A549 (cell line): ENCODE data around the gene UVRAG. TPM values are rescaled to one million over a fixed set of nuclear protein-coding genes. Genes with fewer than 3 reads are reported as not detected.
"Not testable (repeated sequence)": the region's sequence is repeated elsewhere in the genome, so short reads cannot be mapped to it uniquely, and the experiment has no call there.

ENCODE experiments used
- ATAC-seq, 2 experiments: fragments of 200-7000 bp in 1 of 2; fragments of >200 bp in 1 of 2; cut with Nextera tagmentation in 1 of 2; cut with Tn5 transposase in 1 of 2; 3 replicates each; pipeline versions ENCODE4 v1.8.0 to v1.9.1; 2018 to 2020; ENCODE audit warnings: mild to moderate bottlenecking in 1 of 2, moderate library complexity in 1 of 2
- CTCF ChIA-PET: fragments of 300-600 bp; sonication (Branson Sonifier 250); formaldehyde crosslinking; extraction: SDS; loops from one replicate; lab custom pipeline; 2021; ENCODE audit warnings: antibody characterized with exemption, inconsistent platforms; lab: Yijun Ruan, JAX
- POLR2A ChIA-PET: fragments of 350-600 bp; formaldehyde crosslinking; extraction: SDS; loops from one replicate; lab custom pipeline; 2021; ENCODE audit warnings: antibody characterized with exemption, inconsistent platforms; lab: Yijun Ruan, JAX
- DNase-seq, 2 experiments: peaks; one replicate each; pipeline versions ENCODE4 v3.0.0 to v3.0.0-alpha.2; 2011 to 2016; ENCODE audit warnings: low read depth in 1 of 2, low spot score in 1 of 2
- FAIRE-seq: peaks from 2 replicates; lab custom pipeline; 2011; peaks lifted over from hg19 to GRCh38; lab: Jason Lieb, UNC
- H3K27ac ChIP-seq, 2 experiments: fragments of >200 bp; sonication (Bioruptor Twin); formaldehyde crosslinking; 3 replicates each; pipeline ENCODE4 v1.5.1; 2016 to 2017
- H3K4me1 ChIP-seq: fragments of >200 bp; sonication (Bioruptor Twin); formaldehyde crosslinking; 3 replicates; pipeline ENCODE4 v1.6.1; 2016
- H3K4me2 ChIP-seq: fragments of >200 bp; sonication (Bioruptor Twin); formaldehyde crosslinking; 3 replicates; pipeline ENCODE4 v1.6.1; 2016
- H3K4me3 ChIP-seq: fragments of >200 bp; sonication (Bioruptor Twin); formaldehyde crosslinking; 3 replicates; pipeline ENCODE4 v1.5.1; 2016
- H3K9me3 ChIP-seq: fragments of >200 bp; sonication (Bioruptor Twin); formaldehyde crosslinking; 3 replicates; pipeline ENCODE4 v1.6.1; 2016
- BCL3 ChIP-seq: fragments of >200 bp; sonication (Bioruptor Twin); formaldehyde crosslinking; IDR thresholded peaks from 3 replicates; pipeline ENCODE4 v1.6.1; 2016
- BHLHE40 ChIP-seq: IDR thresholded peaks from 2 replicates; pipeline ENCODE4 v1.6.1; 2012; ENCODE audit warnings: low read depth, low read length, inconsistent platforms
- CBX2 ChIP-seq: fragments of 200-600 bp; sonication (generic); IDR thresholded peaks from 2 replicates; pipeline ENCODE4 v1.6.1; 2016; ENCODE audit warnings: low read depth, mild to moderate bottlenecking, borderline replicate concordance
- EHMT2 ChIP-seq: fragments of 200-600 bp; sonication (generic); IDR thresholded peaks from 2 replicates; pipeline ENCODE4 v1.6.1; 2016; ENCODE audit warnings: antibody characterized with exemption, low read depth, mild to moderate bottlenecking, moderate library complexity
- ELK1 ChIP-seq: fragments of 150-350 bp; IDR thresholded peaks from 2 replicates; pipeline ENCODE4 v1.6.1; 2014; ENCODE audit warnings: low read depth, mild to moderate bottlenecking, low read length
- ESRRA ChIP-seq: fragments of 150-350 bp; IDR thresholded peaks from 2 replicates; pipeline ENCODE4 v1.6.1; 2014; ENCODE audit warnings: mild to moderate bottlenecking, low read length, borderline replicate concordance
- FOSL2 ChIP-seq, 2 experiments: fragments of 450-650 bp in 1 of 2; fragments of >200 bp in 1 of 2; sonication (Bioruptor Twin) in 1 of 2; formaldehyde crosslinking; IDR thresholded peaks; 2 replicates each; pipeline versions ENCODE4 v1.5.0 to v1.6.1; 2016 to 2020; ENCODE audit warnings: mild to moderate bottlenecking in 1 of 2, moderate library complexity in 1 of 2
- FOXS1 ChIP-seq: fragments of 250-450 bp; sonication (Bioruptor Pico); IDR thresholded peaks from 2 replicates; pipeline ENCODE4 v1.5.0; 2020; ENCODE audit warnings: mild to moderate bottlenecking, moderate library complexity
- GATA3 ChIP-seq: IDR thresholded peaks from 2 replicates; pipeline ENCODE4 v1.6.1; 2012; ENCODE audit warnings: borderline replicate concordance
- HDAC2 ChIP-seq: fragments of 200-600 bp; sonication (generic); IDR thresholded peaks from 2 replicates; pipeline ENCODE4 v1.6.1; 2016
- HES2 ChIP-seq: fragments of >200 bp; sonication (Bioruptor Twin); formaldehyde crosslinking; IDR thresholded peaks from 2 replicates; pipeline ENCODE4 v1.6.1; 2016
- HOXA7 ChIP-seq: fragments of 250-450 bp; sonication (Bioruptor Pico); IDR thresholded peaks from 2 replicates; pipeline ENCODE4 v1.5.0; 2020; ENCODE audit warnings: mild to moderate bottlenecking, moderate library complexity
- JUNB ChIP-seq: fragments of >200 bp; sonication (Bioruptor Twin); formaldehyde crosslinking; IDR thresholded peaks from 2 replicates; pipeline ENCODE4 v1.6.1; 2016
- KDM1A ChIP-seq: fragments of 200-600 bp; sonication (generic); IDR thresholded peaks from 2 replicates; pipeline ENCODE4 v1.6.1; 2016; ENCODE audit warnings: low read depth, mild to moderate bottlenecking
- KDM5A ChIP-seq: fragments of 200-600 bp; sonication (generic); IDR thresholded peaks from 2 replicates; pipeline ENCODE4 v1.6.1; 2016; ENCODE audit warnings: antibody characterized with exemption, mild to moderate bottlenecking
- MAFK ChIP-seq: fragments of 450-650 bp; IDR thresholded peaks from 2 replicates; pipeline ENCODE4 v1.6.1; 2014; ENCODE audit not compliant: partially characterized antibody
- MAX ChIP-seq: IDR thresholded peaks from 2 replicates; pipeline ENCODE4 v1.6.1; 2012
- MAZ ChIP-seq: fragments of 150-350 bp; IDR thresholded peaks from 2 replicates; pipeline ENCODE4 v1.6.1; 2014; ENCODE audit warnings: antibody characterized with exemption, low read depth, low read length, borderline replicate concordance
- NR3C1 ChIP-seq: fragments of >200 bp; sonication (Bioruptor Twin); formaldehyde crosslinking; IDR thresholded peaks from 3 replicates; pipeline ENCODE4 v1.6.1; 2017
- PHF8 ChIP-seq: fragments of 200-600 bp; sonication (generic); IDR thresholded peaks from 2 replicates; pipeline ENCODE4 v1.6.1; 2016; ENCODE audit warnings: low read depth, mild to moderate bottlenecking, antibody characterized with exemption, moderate library complexity, borderline replicate concordance
- POLR2A ChIP-seq: IDR thresholded peaks from 2 replicates; pipeline ENCODE4 v1.6.1; 2012; ENCODE audit warnings: mild to moderate bottlenecking, low read length
- RCOR1 ChIP-seq: fragments of 150-350 bp; IDR thresholded peaks from 2 replicates; pipeline ENCODE4 v1.6.1; 2014; ENCODE audit warnings: antibody characterized with exemption, low read length, low read depth
- RNF2 ChIP-seq: fragments of 200-600 bp; sonication (generic); IDR thresholded peaks from 2 replicates; pipeline ENCODE4 v1.6.1; 2016; ENCODE audit warnings: low read depth, mild to moderate bottlenecking, antibody characterized with exemption, moderate library complexity, borderline replicate concordance
- SMC3 ChIP-seq: fragments of >200 bp; sonication (Bioruptor Twin); formaldehyde crosslinking; IDR thresholded peaks from 3 replicates; pipeline ENCODE4 v1.6.1; 2018; ENCODE audit warnings: inconsistent platforms
- TFCP2L1 ChIP-seq: fragments of 250-450 bp; sonication (Bioruptor Pico); IDR thresholded peaks from 2 replicates; pipeline ENCODE4 v1.5.0; 2021; ENCODE audit warnings: mild to moderate bottlenecking
- ZNF302 ChIP-seq: fragments of 250-450 bp; sonication (Bioruptor Pico); IDR thresholded peaks from 2 replicates; pipeline ENCODE4 v1.9.0; 2021; ENCODE audit warnings: inconsistent platforms, mild to moderate bottlenecking, moderate library complexity
- WGBS: methylation state at CpG from one replicate; pipeline ENCODE4 v1.1.6; 2017; ENCODE audit errors: missing lambda C conversion rate; 5-methylcytosine and 5-hydroxymethylcytosine counted together
- polyA plus RNA-seq, 4 experiments: library from polyadenylated mRNA; depleted of rRNA in 3 of 4; stranded (reverse); fragments of >200 nt; fragmentation: RNase III in 1 of 4; extraction: RNeasy Plus Mini Kit Qiagen cat#74134 plus additional on column Dnase treatment in 1 of 4; gene quantifications; 2 replicates in 3 of 4; 3 replicates in 1 of 4; pipeline ENCODE4 v1.2.3, GENCODE V29; 2011 to 2017
- TF ChIP-seq, protein P1 (sequence below): IDR thresholded peaks from 2 replicates; pipeline ENCODE4 v1.6.1; 2012; ENCODE audit warnings: low read depth, borderline replicate concordance

The UVRAG gene
- polyA plus RNA-seq, 2 of the 4 experiments (the other 2 are of a cell fraction) = 6.1 to 14.1 TPM

- ChIA-PET CTCF (no interaction called here), POLR2A (no interaction called here)
- Histone ChIP-seq H3K4me2 (no peak overlapping the region), H3K27ac (no peak overlapping the region), H3K4me1 (no peaks in the 10 kb centered on the region; the same call in 2 of the 3 replicates), H3K4me3 (no peak overlapping the region), H3K9me3 (no peaks in the 10 kb centered on the region)
- 90% methylated on average over 1 of the region's 1 CpG for WGBS
- ATAC-seq (no peak), FAIRE-seq (peak; percentile 23), DNase-seq (no peak)
- TF ChIP-seq FOXS1 (CRISPR knock-in tag) = no peak
- no peak for TF ChIP-seq EHMT2
- TF ChIP-seq BCL3 = no peak
- no peak for TF ChIP-seq JUNB
- TF ChIP-seq MAX = no peak
- no peak for TF ChIP-seq KDM5A
Observed at GRCh38 chr11:76077575-76078150, 262.7 kb downstream of the UVRAG start.

DNA sequence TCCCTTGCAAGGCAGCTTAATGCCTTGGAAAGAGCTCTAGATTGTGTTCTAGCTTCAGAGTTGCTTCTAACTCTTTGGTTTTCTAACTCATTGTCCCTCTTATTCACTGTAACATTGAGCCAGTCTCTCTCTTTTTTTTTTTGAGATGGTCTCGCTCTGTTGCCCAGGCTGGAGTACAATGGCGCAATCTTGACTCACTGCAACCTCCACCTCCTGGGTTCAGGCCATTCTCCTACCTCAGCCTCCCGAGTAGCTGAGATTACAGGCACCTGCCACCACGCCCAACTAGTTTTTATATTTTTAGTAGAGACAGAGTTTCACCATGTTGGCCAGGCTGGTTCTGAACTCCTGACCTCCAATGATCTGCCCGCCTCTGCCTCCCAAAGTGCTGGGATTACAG, 266.1 kb downstream of the UVRAG start:
- DNase-seq, FAIRE-seq, H3K27ac ChIP-seq, H3K9me3 ChIP-seq, ATAC-seq, H3K4me2 ChIP-seq, H3K4me1 ChIP-seq, H3K4me3 ChIP-seq, POLR2A ChIA-PET: not testable (repeated sequence)
- WGBS = 90% methylated on average over 5 of the region's 5 CpGs
- CTCF ChIA-PET = interaction anchor here (0.7 to 1.0 kb wide), 2 partner anchors 9 to 10 kb away, joined by 3 to 4 read pairs; no protein-coding TSS in a partner anchor

DNA sequence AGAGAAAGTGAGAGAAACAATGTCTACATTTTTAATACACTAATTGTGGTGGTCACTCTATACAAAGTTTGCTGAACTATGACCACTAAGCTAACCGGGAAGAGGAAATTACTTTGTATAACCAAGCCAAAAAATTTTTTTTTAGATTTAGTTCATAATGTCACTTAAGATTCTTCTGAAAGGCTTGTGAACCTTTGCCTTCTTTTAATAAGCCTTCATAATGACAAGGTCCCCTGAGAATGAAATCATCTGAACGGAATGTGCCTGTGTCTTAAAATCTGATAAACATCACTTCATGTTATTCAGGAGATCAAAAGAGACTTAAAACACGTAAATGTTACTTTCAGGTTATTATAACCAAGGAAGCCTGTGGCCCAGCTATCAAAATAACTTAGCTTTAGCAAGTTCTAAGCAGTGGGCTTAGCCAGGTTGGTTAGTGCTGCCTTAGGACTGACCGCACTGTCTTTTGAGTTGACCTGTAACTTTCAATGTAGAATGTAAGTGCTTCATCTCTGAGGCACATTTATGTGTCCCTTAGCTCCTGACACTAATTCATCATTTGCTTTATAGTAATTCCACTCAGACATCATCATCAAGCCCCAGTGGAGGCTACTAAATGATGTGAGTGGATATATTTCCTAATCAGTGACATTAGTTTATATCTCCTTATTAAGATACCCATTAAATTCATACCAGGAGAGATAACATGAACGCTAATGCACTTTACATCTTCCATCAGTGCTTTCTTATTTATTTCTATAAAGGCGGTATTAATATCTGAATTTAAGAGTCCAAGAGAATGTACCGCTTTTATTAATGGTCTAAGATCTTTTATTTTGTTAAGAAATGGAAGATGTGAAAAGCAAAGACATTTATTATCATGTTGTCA, 268.8 kb downstream of the UVRAG start:
- H3K9me3 ChIP-seq = no peaks in the 10 kb centered on the region
- H3K27ac ChIP-seq = no peak overlapping the region; a peak in 1 of 6 replicates
- no peak for FAIRE-seq
- TF ChIP-seq HDAC2 (no peak), ELK1 (no peak), ESRRA (no peak), HES2 (no peak), CBX2 (no peak), ZNF302 (CRISPR knock-in tag) (no peak), POLR2A (no peak), EHMT2 (no peak), SMC3 (no peak), KDM1A (no peak)
- TF ChIP-seq, all 56 proteins: peak for 0
- ATAC-seq (no peak), DNase-seq (no peak)
- 84% methylated on average over 7 of the region's 7 CpGs for WGBS
- no peak overlapping the region for H3K4me3 ChIP-seq
- 0 out of 3 replicates have a peak, but pooled peaks cover 4% of the 10 kb centered on the region for H3K4me1 ChIP-seq
- ChIA-PET POLR2A (no interaction called here), CTCF (interaction anchor here (0.8 kb wide), 1 partner anchor 68 kb away, joined by 4 read pairs; no protein-coding TSS in a partner anchor)
- H3K4me2 ChIP-seq = no peak overlapping the region; the same call in 2 of the 3 replicates

DNA sequence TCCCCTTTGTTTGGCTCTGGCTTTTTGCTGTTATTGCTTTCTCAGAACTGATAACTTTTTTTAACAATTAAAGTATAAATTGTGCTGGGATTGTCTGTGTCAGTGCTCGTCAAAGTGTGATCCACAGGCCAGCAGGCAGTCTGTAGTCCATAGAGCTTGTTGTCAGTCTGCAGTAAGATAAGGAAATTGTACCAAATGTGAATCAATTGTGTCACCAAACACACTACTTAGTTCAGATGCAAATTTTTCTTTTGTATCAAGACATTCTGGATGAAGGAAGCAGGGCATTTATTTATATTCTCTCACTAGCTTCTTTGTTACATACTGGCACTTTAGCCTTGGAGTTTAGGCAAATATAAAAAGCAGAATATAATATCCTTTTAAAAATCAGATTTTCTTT, 270.3 kb downstream of the UVRAG start:
- 84% methylated on average over 1 of the region's 1 CpG for WGBS
- no peak for TF ChIP-seq EHMT2
- TF ChIP-seq HOXA7 = no peak
- TF ChIP-seq NR3C1 = no peak
- TF ChIP-seq BHLHE40 = no peak
- TF ChIP-seq, protein P1, sequence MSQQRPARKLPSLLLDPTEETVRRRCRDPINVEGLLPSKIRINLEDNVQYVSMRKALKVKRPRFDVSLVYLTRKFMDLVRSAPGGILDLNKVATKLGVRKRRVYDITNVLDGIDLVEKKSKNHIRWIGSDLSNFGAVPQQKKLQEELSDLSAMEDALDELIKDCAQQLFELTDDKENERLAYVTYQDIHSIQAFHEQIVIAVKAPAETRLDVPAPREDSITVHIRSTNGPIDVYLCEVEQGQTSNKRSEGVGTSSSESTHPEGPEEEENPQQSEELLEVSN = no peak
- TF ChIP-seq GATA3 = no peak
- TF ChIP-seq POLR2A = no peak
- no peak for TF ChIP-seq RNF2
- no peak for TF ChIP-seq MAZ
- TF ChIP-seq FOSL2 (IDR thresholded peaks at IDR 0.05) = no peak
- no peak for TF ChIP-seq FOSL2 (CRISPR knock-in tag; IDR thresholded peaks at IDR 0.05)
- no peak for TF ChIP-seq PHF8
- TF ChIP-seq TFCP2L1 (CRISPR knock-in tag) = no peak
- TF ChIP-seq MAFK = no peak
- TF ChIP-seq RCOR1 = no peak

More for the DNA sequence above, 270.3 kb downstream of the UVRAG start:
- no peak overlapping the region for H3K4me2 ChIP-seq
- no peaks in the 10 kb centered on the region for H3K9me3 ChIP-seq
- no peak overlapping the region for H3K4me3 ChIP-seq
- DNase-seq (no peak), FAIRE-seq (no peak), ATAC-seq (no peak)
- H3K27ac ChIP-seq = no peak overlapping the region
- ChIA-PET POLR2A (no interaction called here), CTCF (interaction anchor here (1.0 kb wide), 1 partner anchor 42 kb away, joined by 3 read pairs; no protein-coding TSS in a partner anchor)
- 0 out of 3 replicates have a peak, but pooled peaks cover 4% of the 10 kb centered on the region for H3K4me1 ChIP-seq
